Measurements from ENCODE around the gene SETBP1.

Gene SETBP1

GRCh38 chr18:44942073-44942472 is 261.4 kb downstream of the SETBP1 start:
- DNase-seq: no peak

GRCh38 chr18:44943311-44943881 is 262.7 kb downstream of the SETBP1 start:
- no peak for DNase-seq

GRCh38 chr18:44944461-44944860 is 263.8 kb downstream of the SETBP1 start:
- no peak for DNase-seq

GRCh38 chr18:44945888-44946401 is 265.3 kb downstream of the SETBP1 start:
- no peak for DNase-seq

- DNase-seq: no peak
Measured at GRCh38 chr18:44946529-44947113, 265.9 kb downstream of the SETBP1 start.

- no peak for DNase-seq
Measured at GRCh38 chr18:44949967-44950366, 269.3 kb downstream of the SETBP1 start.

GRCh38 chr18:44950685-44951195 is 270.1 kb downstream of the SETBP1 start:
- DNase-seq: no peak

GRCh38 chr18:44951748-44952147 is 271.1 kb downstream of the SETBP1 start:
- no peak for DNase-seq

GRCh38 chr18:44954257-44954656 is 273.6 kb downstream of the SETBP1 start:
- no peak for DNase-seq

GRCh38 chr18:44955825-44956224 is 275.1 kb downstream of the SETBP1 start:
- no peak for DNase-seq

GRCh38 chr18:44957025-44957424 is 276.3 kb downstream of the SETBP1 start:
- DNase-seq: no peak

- DNase-seq: no peak
Measured at GRCh38 chr18:44957461-44957860, 276.8 kb downstream of the SETBP1 start.

- DNase-seq: no peak
Measured at GRCh38 chr18:44958040-44958439, 277.4 kb downstream of the SETBP1 start.

- DNase-seq: no peak
Measured at GRCh38 chr18:44958455-44958854, 277.8 kb downstream of the SETBP1 start.

GRCh38 chr18:44959013-44959412 is 278.3 kb downstream of the SETBP1 start:
- no peak for DNase-seq

GRCh38 chr18:44960580-44960979 is 279.9 kb downstream of the SETBP1 start:
- no peak for DNase-seq

GRCh38 chr18:44961288-44961995 is 280.8 kb downstream of the SETBP1 start:
- no peak for DNase-seq

- no peak for DNase-seq
Measured at GRCh38 chr18:44967599-44967998, 286.9 kb downstream of the SETBP1 start.

- DNase-seq: no peak
Measured at GRCh38 chr18:44968336-44968735, 287.6 kb downstream of the SETBP1 start.

GRCh38 chr18:44969214-44969795 is 288.6 kb downstream of the SETBP1 start:
- no peak for DNase-seq

- DNase-seq: no peak
Measured at GRCh38 chr18:44973282-44973681, 292.6 kb downstream of the SETBP1 start.

- no peak for DNase-seq
Measured at GRCh38 chr18:44974174-44974573, 293.5 kb downstream of the SETBP1 start.

- no peak for DNase-seq
Measured at GRCh38 chr18:44977856-44978255, 297.2 kb downstream of the SETBP1 start.
